ENCODE results near the gene PSMG3. TPM values are rescaled to one million over a fixed set of nuclear protein-coding genes. Genes with fewer than 3 reads are reported as not detected.
A peak's percentile ranks its signal among the peaks of the same experiment; 100 is the strongest.

The PSMG3 gene
- total and polyA plus RNA-seq, 8 donors = 4.9 to 71.5 (median 33.3) TPM; not detected in 1

- peak in 1 of 2 donors; percentile 26 for DNase-seq
- WGBS, 5 donors = 45 to 71% (median 54%) methylated on average over 4 to 13 of the region's 13 CpGs
- Histone ChIP-seq H3K27ac (no peak overlapping the region), H3K27me3 (peaks cover 0 to 12% (median 0%) of the 10 kb centered on the region in 3 donors), H3K9me3 (no peaks in the 10 kb centered on the region), H3K4me1 (peaks cover 17 to 47% (median 42%) of the 10 kb centered on the region in 4 donors), H3K36me3 (peaks cover 0 to 7% (median 4%) of the 10 kb centered on the region in 4 donors), H3K4me3 (no peak overlapping the region)
- intact Hi-C loops (cut with DNase I; ENCODE audit: low total_unique reads) = no loop called here
- TF ChIP-seq EP300 (IDR thresholded peaks at IDR 0.05) (no peak), CTCF (IDR thresholded peaks at IDR 0.05) (no peak), POLR2A (IDR thresholded peaks at IDR 0.05) (no peak), POLR2AphosphoS5 (IDR thresholded peaks at IDR 0.05) (no peak)
These were observed 9.2 kb downstream of the PSMG3 start for GRCh38 chr7:1560620-1561031.

DNA sequence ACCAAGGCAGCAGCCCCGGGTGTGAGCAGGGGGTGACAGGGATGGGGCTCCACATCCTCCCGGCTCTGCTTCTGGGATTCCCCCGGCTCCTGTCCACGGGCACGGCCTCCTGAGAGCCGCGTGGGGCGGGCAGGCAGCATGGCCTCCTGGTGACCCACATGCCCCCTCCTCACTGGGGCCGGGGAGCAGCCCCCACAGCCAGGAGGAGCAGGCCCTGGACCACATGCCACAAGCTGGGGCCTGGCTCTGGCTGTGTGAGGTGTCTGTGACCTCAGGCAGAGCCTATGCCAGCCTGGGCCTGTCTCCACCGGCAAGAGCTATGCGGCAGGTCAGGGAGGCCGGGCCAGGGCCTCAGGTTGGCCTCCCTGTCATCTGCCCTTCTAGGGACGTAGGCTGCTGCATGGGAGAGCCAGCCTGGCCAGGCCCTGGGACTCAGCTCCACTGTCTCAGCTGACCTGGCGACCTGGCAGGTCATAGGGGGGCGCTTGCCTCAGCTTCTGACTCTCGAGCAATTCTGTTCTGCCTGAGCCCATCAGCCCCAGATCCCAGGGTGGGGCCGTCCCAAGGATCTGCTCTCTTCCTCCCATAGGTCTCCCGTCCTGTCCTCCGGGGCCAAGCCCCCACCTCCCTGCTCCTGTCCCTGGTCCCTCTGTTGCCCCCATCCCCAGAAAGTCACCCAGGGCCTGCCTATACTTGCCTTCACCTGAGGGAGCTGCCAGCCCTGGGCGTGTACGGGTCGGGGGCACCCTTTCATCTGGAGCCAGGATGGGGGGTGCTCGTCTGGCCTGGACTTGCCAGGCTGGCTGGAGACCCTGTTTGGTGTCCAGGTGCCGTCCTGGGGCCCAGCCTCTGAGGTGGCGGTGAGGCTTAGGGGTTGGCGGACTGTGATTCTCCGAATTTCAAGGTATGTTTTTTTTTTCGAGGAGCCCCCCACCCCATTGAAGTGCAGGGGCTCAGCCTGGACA lies 9.9 kb downstream of the PSMG3 start:
- DNase-seq = peak in 1 of 2 donors; percentile 36
- H3K4me3 ChIP-seq = no peak overlapping the region
- peaks cover 0 to 12% (median 0%) of the 10 kb centered on the region in 3 donors for H3K27me3 ChIP-seq
- H3K9me3 ChIP-seq = no peaks in the 10 kb centered on the region
- peaks cover 0 to 2% (median 0%) of the 10 kb centered on the region in 4 donors for H3K36me3 ChIP-seq
- H3K27ac ChIP-seq = peak overlapping the region; percentile 70 to 84 (median 71)
- intact Hi-C loops (cut with DNase I; ENCODE audit: low total_unique reads) = no loop called here
- TF ChIP-seq CTCF (IDR thresholded peaks at IDR 0.05) (no peak), POLR2AphosphoS5 (IDR thresholded peaks at IDR 0.05) (no peak), EP300 (IDR thresholded peaks at IDR 0.05) (no peak), POLR2A (IDR thresholded peaks at IDR 0.05) (no peak)
- WGBS, 5 donors = 67 to 83% (median 74%) methylated on average over 19 to 28 of the region's 28 CpGs
- H3K4me1 ChIP-seq = peaks cover 19 to 54% (median 49%) of the 10 kb centered on the region in 4 donors

DNA sequence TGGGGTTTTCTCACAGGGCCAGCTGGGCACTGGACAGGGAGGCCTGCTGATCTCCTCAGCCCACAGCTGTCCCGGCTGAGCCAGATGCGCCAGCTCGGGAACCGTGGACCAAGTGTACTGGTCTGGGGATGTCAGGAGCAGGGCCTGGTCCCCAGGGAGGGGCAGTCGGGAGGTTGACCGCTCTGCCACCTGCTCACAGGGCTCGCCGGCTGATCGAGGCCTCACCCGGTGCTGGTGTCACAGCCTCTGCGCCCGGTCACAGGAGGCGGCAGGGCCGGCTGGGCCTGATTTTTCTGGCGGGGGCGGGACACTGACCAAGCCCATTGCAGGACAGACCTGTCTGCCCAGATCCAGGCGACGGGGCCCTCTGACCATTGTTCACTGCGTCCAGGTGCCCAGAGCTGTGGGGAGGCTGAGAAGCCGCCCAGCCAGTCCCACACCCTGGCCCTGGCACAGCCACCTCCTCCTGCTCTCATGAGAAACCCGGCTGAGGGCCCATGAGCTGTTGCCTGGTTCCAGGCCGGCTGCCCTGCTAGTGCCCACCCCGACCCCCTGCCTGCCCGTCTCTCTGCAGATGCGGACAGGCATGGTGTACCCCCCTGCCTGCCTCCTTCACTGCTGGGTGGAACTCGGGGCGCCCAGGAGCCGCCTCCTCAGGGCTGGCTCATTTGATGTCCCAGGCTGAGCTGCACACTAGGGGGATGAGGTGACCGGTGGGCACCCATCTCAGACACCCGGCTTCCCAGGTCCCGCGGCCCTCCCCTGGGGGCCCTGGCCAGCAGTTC lies 10.8 kb downstream of the PSMG3 start:
- no peak overlapping the region for H3K4me3 ChIP-seq
- 45 to 86% (median 66%) methylated on average over 4 to 32 of the region's 32 CpGs for WGBS, 5 donors
- peaks cover 0 to 12% (median 0%) of the 10 kb centered on the region in 3 donors for H3K27me3 ChIP-seq
- intact Hi-C loops (cut with DNase I; ENCODE audit: low total_unique reads) = no loop called here
- H3K9me3 ChIP-seq = no peaks in the 10 kb centered on the region
- H3K4me1 ChIP-seq = peaks cover 19 to 60% (median 54%) of the 10 kb centered on the region in 4 donors
- TF ChIP-seq POLR2AphosphoS5 (IDR thresholded peaks at IDR 0.05) (peak in 2 of 3 donors; percentile 42 to 52), CTCF (IDR thresholded peaks at IDR 0.05) (no peak), POLR2A (IDR thresholded peaks at IDR 0.05) (no peak), EP300 (IDR thresholded peaks at IDR 0.05) (no peak)
- H3K36me3 ChIP-seq = no peaks in the 10 kb centered on the region
- DNase-seq = peak; percentile 69 to 93
- peak overlapping the region; percentile 70 to 84 (median 71) for H3K27ac ChIP-seq
